MCF 10A (cell line): ENCODE measurements around the gene SLC35E2B. TPM values are rescaled to one million over a fixed set of nuclear protein-coding genes. Genes with fewer than 3 reads are reported as not detected.
"Not testable (repeated sequence)": the region's sequence is repeated elsewhere in the genome, so short reads cannot be mapped to it uniquely, and the experiment has no call there.

Experiments used
- BruUV-seq: library from RNA; stranded (reverse); fragments of 400-500 nt; replicated peaks from 2 replicates; lab custom pipeline; 2021; lab: Mats Ljungman, UMichigan
- CTCF ChIA-PET: fragments of 300-600 bp; sonication (Branson Sonifier 250); formaldehyde crosslinking; extraction: SDS; loops from one replicate; lab custom pipeline; 2021; ENCODE audit warnings: antibody characterized with exemption, inconsistent platforms; lab: Yijun Ruan, JAX
- POLR2A ChIA-PET: fragments of 300-600, 350-650 bp; sonication (Branson Sonifier 250); formaldehyde crosslinking; extraction: SDS; loops from one replicate; lab custom pipeline; 2020; ENCODE audit warnings: antibody characterized with exemption, inconsistent platforms; lab: Yijun Ruan, JAX
- DNase-seq: peaks from one replicate; pipeline ENCODE4 v3.0.0-alpha.2; 2018; ENCODE audit not compliant: unreplicated experiment
- H3K27ac Mint-ChIP-seq: one replicate; pipeline ENCODE4 v1.8.0; 2022; ENCODE audit warnings: mild to moderate bottlenecking, low read depth, mixed read lengths; ENCODE audit not compliant: unreplicated experiment
- H3K27me3 Mint-ChIP-seq: one replicate; pipeline ENCODE4 v1.8.0; 2022; ENCODE audit warnings: mixed read lengths; ENCODE audit not compliant: insufficient read depth, unreplicated experiment
- H3K36me3 Mint-ChIP-seq: one replicate; pipeline ENCODE4 v1.8.0; 2022; ENCODE audit warnings: mild to moderate bottlenecking, moderate library complexity, mixed read lengths; ENCODE audit not compliant: insufficient read depth, unreplicated experiment
- H3K4me1 Mint-ChIP-seq: one replicate; pipeline ENCODE4 v1.8.0; 2022; ENCODE audit warnings: mixed read lengths; ENCODE audit not compliant: insufficient read depth, unreplicated experiment
- H3K4me3 Mint-ChIP-seq: one replicate; pipeline ENCODE4 v1.8.0; 2022; ENCODE audit warnings: mild to moderate bottlenecking, moderate library complexity, mixed read lengths; ENCODE audit not compliant: unreplicated experiment
- H3K9me3 Mint-ChIP-seq: one replicate; pipeline ENCODE4 v1.8.0; 2022; ENCODE audit warnings: mixed read lengths; ENCODE audit not compliant: unreplicated experiment
- CTCF ChIP-seq: fragments of 200-600 bp; IDR thresholded peaks from one replicate; pipeline ENCODE4 v1.8.0; 2022; ENCODE audit warnings: antibody characterized with exemption, mild to moderate bottlenecking; ENCODE audit not compliant: unreplicated experiment
- intact Hi-C: fragments of 100-400 bp; cut with micrococcal nuclease; formaldehyde crosslinking; loops from 2 replicates; pipeline ENCODE4 v1.14.1; 2022
- total RNA-seq: library from RNA; stranded (reverse); gene quantifications from 2 replicates; pipeline ENCODE4 v1.2.3, GENCODE V29; 2022

Gene SLC35E2B
- total RNA-seq, 1 experiment from 2014 or later: 35.4 TPM

DNA sequence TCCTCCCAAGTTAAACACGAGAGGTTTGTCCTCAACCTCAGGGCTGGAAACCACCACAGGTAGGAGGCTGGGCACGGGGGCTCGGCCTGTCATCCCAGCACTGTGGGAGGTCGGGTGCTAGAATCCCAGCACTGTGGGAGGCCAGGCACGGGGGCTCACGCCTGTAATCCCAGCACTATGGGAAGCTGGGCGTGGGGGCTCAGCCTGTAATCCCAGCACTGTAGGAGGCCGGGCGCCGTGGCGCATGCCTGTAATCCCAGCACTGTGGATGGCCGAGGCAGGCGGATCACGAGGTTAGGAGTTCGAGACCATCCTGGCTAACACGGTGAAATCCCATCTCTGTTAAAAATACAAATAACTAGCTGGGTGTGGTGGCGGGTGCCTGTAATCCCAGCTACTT is 38.3 kb upstream of the SLC35E2B start:
- Mint-ChIP-seq H3K4me1 (peaks cover 5% of the 10 kb centered on the region), H3K4me3 (no peak overlapping the region), H3K27ac (no peak overlapping the region), H3K36me3 (peaks cover 86% of the 10 kb centered on the region), H3K9me3 (no peaks in the 10 kb centered on the region), H3K27me3 (no peaks in the 10 kb centered on the region)
- ChIA-PET POLR2A (interaction anchor here (0.6 kb wide), 1 partner anchor 11 kb away, joined by 3 read pairs; no protein-coding TSS in a partner anchor), CTCF (no interaction called here)
- no peak for DNase-seq
- no peak for TF ChIP-seq CTCF
- BruUV-seq: no TSS peak
- intact Hi-C loops: no loop called here

- H3K36me3 Mint-ChIP-seq: peaks cover 81% of the 10 kb centered on the region
- BruUV-seq, H3K4me1 Mint-ChIP-seq, H3K9me3 Mint-ChIP-seq, intact Hi-C loops, CTCF ChIA-PET, H3K4me3 Mint-ChIP-seq, H3K27me3 Mint-ChIP-seq, H3K27ac Mint-ChIP-seq, DNase-seq: not testable (repeated sequence)
- POLR2A ChIA-PET: interaction anchor here (0.6 kb wide), 1 partner anchor 10 kb away, joined by 3 read pairs; no protein-coding TSS in a partner anchor
These were observed 37.6 kb upstream of the SLC35E2B start for GRCh38 chr1:1730230-1730629.

DNA sequence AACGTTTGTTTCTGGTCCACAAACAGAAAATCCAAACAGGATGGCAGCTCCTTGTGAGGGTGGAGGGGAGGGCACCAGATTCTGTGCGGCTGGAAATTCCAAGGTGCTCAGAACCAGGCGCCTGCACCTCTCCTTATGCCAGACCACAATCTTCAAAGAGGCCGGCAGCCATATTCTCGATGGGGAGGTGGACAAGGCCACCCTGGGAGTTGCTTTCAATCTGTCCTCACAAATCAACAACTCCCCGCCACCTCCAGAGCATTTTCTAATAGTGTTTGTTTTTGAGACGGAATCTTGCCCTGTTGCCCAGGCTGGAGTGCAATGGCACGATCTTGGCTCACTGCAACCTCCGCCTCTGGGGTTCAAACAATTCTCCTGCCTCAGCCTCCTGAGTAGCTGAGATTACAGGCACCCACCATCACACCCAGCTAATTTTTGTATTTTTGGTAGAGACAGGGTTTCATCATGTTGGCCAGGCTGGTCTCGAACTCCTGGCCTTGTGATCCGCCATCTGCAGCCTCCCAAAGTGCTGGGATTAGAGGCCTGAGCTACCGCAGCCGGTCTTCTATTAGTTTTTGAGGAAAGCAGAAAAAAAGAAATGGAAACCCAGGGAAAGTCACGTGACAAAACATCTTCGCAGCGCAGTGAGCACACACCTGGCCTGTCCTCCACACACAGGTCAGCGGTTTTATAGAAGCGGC is 36.7 kb upstream of the SLC35E2B start:
- peak overlapping the region; percentile 88 for H3K27ac Mint-ChIP-seq

GRCh38 chr1:1728308-1729005 is 35.9 kb upstream of the SLC35E2B start:
- CTCF ChIA-PET, BruUV-seq, intact Hi-C loops, H3K4me1 Mint-ChIP-seq, H3K9me3 Mint-ChIP-seq, H3K27me3 Mint-ChIP-seq: not testable (repeated sequence)
- peak; percentile 67 for DNase-seq
- H3K4me3 Mint-ChIP-seq: peak overlapping the region; percentile 21
- peaks cover 72% of the 10 kb centered on the region for H3K36me3 Mint-ChIP-seq
- POLR2A ChIA-PET: interaction anchor here (0.7 to 1.1 kb wide), 3 partner anchors 13 to 63 kb away, joined by 3 read pairs; no protein-coding TSS in a partner anchor
- peak overlapping the region; percentile 88 for H3K27ac Mint-ChIP-seq

More for the DNA sequence above, 36.7 kb upstream of the SLC35E2B start:
- H3K4me3 Mint-ChIP-seq, intact Hi-C loops, H3K4me1 Mint-ChIP-seq, DNase-seq, H3K27me3 Mint-ChIP-seq, BruUV-seq, H3K9me3 Mint-ChIP-seq: not testable (repeated sequence)
- POLR2A ChIA-PET: interaction anchor here (0.9 to 1.1 kb wide), 2 partner anchors 12 to 63 kb away, joined by 3 read pairs; no protein-coding TSS in a partner anchor
- H3K36me3 Mint-ChIP-seq: peaks cover 75% of the 10 kb centered on the region
- CTCF ChIA-PET: interaction anchor here (0.6 kb wide), 1 partner anchor 163 kb away, joined by 3 read pairs; no protein-coding TSS in a partner anchor

DNA sequence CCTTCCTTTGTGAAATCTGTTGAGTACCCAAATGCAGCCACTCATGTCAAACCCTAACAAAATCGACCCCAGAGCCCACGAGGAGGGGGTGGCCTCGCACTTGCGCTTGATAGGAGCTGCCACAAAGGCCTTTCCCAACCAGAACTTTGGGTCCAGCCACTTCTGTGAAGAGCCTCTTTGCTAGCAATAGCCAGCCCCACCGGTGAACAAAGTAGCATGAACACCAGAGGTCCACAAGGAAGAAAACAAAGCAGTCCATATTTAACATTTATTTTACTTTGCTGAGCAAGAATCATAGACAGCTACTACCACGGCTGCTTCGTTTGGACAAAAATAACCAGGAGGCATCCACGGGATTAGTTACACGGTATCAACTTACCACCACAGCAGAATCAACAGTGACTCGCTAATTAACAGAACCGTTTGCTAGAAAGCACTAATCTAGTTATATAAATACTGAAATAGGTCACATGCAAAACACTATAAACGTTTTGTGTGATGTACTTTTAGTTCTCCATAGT is 34.6 kb upstream of the SLC35E2B start:
- DNase-seq, intact Hi-C loops, H3K4me3 Mint-ChIP-seq, H3K4me1 Mint-ChIP-seq, POLR2A ChIA-PET, BruUV-seq, H3K27ac Mint-ChIP-seq, H3K27me3 Mint-ChIP-seq, H3K9me3 Mint-ChIP-seq: not testable (repeated sequence)
- peaks cover 59% of the 10 kb centered on the region for H3K36me3 Mint-ChIP-seq
- CTCF ChIA-PET: interaction anchor here (0.7 kb wide), 1 partner anchor 58 kb away, joined by 3 read pairs; no protein-coding TSS in a partner anchor

DNA sequence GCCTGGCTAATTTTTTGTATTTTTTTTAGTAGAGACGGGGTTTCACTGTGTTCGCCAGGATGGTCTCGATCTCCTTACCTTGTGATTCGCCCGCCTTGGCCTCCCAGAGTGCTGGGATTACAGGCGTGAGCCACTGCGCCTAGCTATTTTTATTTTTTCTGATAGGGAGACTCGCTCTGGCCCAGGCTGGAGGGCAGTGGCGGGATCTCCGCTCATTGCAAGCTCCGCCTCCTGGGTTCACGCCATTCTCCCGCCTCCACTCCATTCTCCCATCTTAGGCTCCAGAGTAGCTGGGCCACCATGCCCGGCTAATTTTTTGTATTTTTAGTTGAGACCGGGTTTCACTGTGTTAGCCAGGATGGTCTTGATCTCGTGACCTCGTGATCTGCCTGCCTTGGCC is 33.5 kb upstream of the SLC35E2B start:
- DNase-seq, H3K27ac Mint-ChIP-seq, CTCF ChIA-PET, H3K4me1 Mint-ChIP-seq, H3K27me3 Mint-ChIP-seq, intact Hi-C loops, H3K9me3 Mint-ChIP-seq, POLR2A ChIA-PET, BruUV-seq: not testable (repeated sequence)
- peak overlapping the region; percentile 57 for H3K4me3 Mint-ChIP-seq
- peaks cover 58% of the 10 kb centered on the region for H3K36me3 Mint-ChIP-seq

GRCh38 chr1:1724035-1724864 is 31.7 kb upstream of the SLC35E2B start, which contains the start of gene CDK11A:
TSS of gene CDK11A (minus strand) at chr1:1724357. CDS start at chr1:1722818, 1,539 bp downstream.
- H3K36me3 Mint-ChIP-seq: peaks cover 57% of the 10 kb centered on the region
- BruUV-seq, H3K9me3 Mint-ChIP-seq, H3K4me1 Mint-ChIP-seq, H3K27me3 Mint-ChIP-seq, intact Hi-C loops: not testable (repeated sequence)
- DNase-seq: peak; percentile 99
- peak within 1 kb of the TSS; percentile 89 for H3K4me3 Mint-ChIP-seq
- ChIA-PET POLR2A (interaction anchor here (0.6 to 1.0 kb wide), 7 partner anchors 16 to 110 kb away, joined by 3 to 6 read pairs (median 4); partner anchors contain the start of gene MIB2), CTCF (interaction anchor here (0.6 kb wide), 1 partner anchor 181 kb away, joined by 3 read pairs; no protein-coding TSS in a partner anchor)
- H3K27ac Mint-ChIP-seq: peak within 1 kb of the TSS; percentile 96
